Activated T-cell treated with anti-CD3 and anti-CD28 coated beads for 1 hour (primary cell): Measurements from ENCODE around the gene FUZ.
A peak's percentile ranks its signal among the peaks of the same experiment; 100 is the strongest.

Source experiments
- DNase-seq: peaks from one replicate; pipeline ENCODE4 v3.0.0-alpha.2; 2020; ENCODE audit warnings: low read depth

Gene FUZ

DNA sequence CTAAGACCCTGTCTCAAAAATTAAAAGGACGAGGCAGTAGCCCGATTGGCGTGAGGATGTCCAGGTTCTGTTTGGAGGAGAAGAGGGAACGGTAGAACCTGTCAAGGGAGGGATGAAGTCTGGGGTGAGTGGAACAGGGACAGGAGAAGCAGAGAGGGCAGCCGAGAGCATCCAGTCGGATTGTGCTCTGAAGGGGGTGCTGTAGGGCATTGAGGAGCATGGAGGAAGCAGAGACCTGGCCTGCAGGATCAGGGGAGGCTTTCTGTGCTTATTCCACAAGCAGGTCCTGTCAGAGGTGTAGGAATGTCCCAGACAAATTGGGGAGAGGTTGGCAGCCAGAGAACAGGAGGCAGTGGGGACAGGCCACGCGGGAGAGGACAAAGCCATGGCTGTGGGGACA, 32.2 kb downstream of the FUZ start:
- DNase-seq, result no peak

DNA sequence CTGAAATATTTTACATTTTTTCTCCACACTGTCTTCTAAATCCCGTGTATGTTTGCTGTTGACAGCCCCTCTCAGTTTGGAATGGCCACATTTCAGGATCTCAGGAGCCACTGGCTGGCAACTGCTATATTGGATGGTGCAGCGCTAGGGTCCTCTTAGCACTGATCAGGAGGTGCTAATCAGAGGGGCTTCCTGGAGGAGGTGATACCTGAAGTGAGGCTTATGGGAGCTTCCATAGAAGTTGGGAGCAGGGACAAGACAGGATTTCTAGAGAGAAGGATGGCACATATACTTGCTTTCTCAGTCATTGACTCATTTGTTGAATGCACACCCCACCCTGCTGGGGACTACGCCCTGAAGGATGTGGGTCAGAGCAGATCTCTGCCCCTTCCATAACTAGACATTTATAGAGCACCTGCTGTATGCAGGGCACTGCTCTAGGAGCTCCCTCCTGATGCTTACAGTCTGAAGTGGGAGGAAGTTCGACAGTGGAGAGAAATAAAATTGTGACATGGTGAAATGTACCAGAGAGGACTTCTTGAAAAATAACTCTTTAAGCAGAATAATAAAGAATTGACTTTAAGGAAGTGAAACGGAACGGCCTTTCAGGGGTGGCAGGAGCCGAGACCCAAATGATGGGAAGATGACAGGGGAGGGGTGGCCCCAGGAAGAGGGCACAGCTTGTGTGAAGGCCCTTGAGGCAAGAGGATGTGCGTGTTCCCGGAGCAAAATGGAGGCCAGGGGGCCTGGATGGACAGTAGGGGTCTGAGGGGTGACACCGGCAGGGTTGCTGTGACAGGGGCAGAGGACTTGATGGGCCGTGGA, 33.1 kb downstream of the FUZ start:
- no peak for DNase-seq

GRCh38 chr19:49776371-49776764, 36.7 kb downstream of the FUZ start:
- no peak for DNase-seq

DNA sequence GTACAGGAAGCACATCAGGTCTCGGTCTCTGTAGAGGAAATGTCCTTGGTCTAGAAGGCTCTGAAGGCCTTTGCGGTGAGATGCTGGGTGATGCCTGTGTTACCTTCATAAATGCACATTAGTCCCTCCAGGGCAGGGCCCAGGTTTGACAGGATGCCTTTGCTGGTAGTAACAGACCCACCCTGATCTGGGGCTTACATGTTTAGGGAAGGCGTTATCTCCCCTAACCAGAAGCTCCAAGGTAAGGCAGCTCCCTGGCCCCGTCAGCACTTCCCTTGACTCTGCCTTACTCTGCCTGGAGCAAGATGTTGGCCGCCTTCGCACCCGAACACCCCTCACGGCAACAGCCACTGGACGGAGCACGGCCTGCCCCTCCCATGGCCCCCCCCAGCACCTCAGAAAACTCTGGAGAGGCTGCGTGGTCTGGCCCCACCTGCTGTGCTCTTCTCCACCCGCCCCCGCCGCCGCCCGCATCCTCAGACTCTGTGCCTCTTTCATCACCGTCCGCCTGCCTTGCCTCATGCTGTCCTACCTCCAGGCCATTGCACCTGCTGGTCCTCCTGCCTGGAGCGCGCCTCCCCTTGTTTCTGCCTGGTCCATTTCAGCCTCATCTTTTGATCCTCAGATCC, 37.2 kb downstream of the FUZ start:
- no peak for DNase-seq

DNA sequence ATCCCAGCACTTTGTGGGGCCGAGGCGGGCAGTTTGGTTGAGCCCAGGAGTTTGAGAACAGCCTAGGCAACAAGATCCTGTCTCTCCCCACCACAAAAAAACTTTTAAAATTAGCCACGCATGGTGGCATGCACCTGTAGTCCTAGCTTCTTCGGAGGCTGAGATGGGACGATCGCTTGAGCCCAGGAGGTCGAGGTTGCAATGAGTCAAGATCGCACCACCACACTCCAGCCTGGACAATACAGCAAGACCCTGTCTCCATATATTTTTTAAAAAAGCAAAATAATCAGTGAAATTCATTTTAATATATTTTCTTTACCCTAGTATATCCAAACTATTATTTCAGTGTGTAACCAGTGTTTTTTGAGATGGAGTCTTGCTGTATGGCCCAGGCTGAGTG, 38.1 kb downstream of the FUZ start:
- DNase-seq, result no peak

DNA sequence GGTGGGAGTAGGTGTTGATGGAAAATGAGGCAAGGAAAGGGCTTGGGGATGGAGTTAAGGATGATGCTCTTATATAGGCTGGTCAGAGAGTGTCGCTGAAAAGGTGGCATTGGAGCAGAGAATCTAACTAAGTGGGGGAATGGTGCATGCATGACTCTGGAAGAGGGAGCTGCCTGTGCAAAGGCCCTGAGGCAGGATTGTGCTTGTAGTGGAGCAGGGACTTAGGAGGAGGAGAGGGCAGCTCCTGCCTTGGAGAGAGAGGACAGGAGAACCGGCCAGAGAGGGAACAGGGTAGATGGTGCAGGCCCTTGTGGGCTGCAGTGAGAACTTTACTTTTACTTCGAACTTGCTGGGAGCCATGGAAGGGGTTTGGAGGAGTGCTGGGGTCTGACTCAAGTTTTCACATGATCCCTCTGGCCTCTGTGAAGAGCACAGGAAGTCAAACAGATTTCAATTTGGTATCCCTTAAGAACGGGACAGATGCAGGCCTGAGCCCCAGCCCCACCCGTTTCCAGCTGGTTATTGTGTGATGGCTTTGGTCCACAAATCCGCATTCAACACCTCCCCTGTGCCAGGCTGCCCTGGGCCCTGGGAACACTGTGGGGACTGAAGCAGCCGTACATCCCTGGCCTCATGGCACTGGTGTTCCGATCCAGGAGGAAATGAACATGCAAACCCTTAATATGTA, 39.3 kb downstream of the FUZ start:
- no peak for DNase-seq

DNA sequence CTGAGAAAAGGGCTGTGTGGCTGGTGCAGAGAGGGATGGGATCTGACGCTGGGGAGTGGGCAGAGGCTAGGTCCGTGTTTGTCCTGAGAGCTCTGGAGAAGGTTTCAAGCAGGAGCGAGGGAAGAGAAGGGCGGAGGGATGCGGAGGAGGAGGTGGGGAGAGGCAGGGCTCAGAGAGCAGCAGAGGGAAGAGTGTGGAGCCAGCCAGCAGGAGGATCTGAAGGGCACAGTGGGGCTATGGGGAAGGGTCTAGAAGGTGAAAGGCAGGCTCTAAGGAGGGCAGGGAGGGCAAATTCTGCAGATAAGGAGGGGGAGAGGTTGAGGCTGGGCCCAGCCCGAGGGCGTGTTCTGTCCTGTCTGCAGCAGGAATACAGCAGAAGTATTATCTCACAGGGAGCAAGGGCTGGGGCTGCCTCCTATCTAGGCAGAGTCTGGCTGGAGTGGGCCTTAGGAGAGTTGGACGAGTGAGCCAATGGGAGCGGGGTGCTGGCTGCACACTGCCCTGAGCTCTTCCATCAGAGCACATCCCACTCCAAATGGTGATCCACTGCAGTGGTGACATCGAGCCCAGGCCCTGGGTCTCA, 40.2 kb downstream of the FUZ start:
- DNase-seq, result no peak

GRCh38 chr19:49771674-49772139, 41.4 kb downstream of the FUZ start:
- DNase-seq, result no peak

DNA sequence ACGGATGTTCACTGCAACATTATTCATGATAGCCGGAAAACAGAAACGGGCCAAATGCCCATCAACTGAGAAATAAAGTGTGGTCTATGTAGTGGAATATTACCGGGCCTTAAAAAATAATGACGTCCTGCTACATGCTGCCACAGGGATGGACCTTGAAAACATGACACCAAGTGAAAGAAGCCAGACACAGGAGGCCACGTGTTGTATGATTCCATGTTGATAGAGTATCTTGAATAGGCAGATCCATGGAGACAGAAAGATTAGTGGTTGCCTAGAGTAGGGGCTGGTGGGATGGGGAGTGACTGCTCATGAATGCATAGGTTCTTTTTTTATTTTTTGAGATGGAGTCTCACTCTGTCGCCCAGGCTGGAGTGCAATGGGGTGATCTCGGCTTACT, 42.6 kb downstream of the FUZ start:
- DNase-seq, result no peak

DNA sequence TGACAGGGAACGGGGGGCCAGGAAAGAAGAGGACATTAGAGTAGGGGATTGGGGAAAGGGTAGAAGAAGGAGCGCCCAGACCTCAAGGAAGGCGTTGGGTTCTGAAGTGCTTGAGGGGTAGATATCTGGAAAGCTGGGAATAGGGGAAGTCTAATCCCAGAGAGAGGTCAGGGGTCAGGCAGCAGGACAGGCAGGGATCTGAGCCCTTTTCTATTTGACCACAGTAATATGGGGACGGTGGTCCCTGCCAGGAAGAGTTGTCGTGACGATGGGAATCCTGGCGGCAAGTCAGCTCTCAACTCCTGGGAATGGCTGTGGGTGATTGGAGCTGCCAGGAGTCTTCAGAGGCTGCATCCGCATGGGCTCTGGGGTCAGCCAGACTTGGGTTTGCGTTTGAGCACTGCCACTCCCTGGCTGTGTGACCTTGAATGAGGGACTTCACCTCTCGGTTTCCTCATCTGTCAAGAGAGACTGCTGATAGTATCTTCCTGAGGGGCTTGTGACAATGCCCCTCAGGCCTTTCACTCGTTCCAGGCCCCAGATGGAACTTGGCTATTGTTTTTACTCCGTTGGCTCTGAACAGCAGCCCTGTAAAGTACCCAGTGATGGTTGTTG, 45.0 kb downstream of the FUZ start:
- DNase-seq, result no peak

DNA sequence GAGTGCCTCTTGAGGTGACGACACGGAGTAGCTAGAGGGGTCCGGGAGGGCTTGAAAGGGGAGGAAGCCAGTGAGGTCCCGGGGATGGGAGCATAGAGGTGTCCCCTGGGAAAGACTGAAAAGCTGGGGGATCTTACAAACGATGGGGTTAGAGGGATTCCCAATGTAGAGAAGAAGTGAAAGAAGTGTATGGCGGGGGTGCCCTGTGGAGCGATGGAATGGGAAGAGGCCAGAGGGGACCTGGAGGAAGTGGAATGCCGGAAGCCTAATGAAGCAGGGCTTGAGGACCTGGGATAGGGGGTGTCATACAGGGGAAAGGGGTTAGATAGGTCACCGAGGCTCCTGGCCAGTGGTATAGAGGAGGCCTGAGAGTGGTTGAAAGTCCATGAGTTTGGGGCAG, 45.7 kb downstream of the FUZ start:
- no peak for DNase-seq

- no peak for DNase-seq
Observed at GRCh38 chr19:49766930-49767299, 46.2 kb downstream of the FUZ start, which contains the start of gene AP2A1. TSS of gene AP2A1 (plus strand) at chr19:49767001. CDS start at chr19:49767134, 133 bp downstream.

DNA sequence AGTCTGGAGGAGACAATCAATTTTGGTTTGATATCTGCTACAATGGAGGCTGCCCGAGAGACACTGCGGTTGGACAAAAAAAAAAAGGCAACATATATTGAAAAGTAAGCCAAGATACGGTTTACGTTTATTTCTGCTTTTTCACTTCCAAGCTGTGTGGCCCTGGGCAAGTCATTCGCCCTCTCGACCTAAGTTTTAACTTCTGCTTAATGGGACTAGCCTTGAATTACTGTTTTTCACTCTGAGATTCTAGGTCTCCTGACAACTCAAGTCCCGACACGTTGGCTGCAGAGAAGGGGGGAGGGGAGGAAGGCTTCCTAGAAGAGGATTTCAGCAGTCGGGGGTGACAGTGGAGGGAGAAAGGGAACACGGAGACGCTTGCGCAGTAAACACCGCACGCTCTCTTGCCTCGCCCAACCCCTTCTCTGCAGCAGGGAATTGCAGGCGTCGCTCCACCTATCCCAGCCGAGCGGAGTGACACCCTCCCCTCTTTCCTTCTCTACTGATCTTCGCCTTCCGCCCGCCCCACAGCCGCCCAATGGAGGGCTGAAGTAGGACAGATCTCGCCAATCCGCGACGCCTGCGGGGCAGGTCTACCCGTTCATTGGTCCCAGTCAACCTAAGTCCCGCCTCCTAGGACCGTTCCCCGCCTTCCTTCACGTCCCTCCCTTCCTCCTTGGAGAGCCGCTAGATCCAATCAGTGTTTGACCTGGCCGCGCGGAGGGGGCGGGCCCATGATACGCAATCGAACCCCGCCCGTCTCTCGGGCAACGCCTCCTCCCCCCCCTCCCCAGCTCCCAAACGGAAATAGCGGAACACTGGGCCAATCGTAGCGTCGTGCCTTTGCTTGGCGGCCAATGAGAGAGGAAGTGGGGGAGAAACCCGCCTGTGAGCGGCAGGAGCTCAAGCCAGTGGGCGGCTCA, 46.8 kb downstream of the FUZ start:
- peak; percentile 97 for DNase-seq

- no peak for DNase-seq
Observed at GRCh38 chr19:49764341-49764740, 48.8 kb downstream of the FUZ start.

- DNase-seq, result no peak
Observed at GRCh38 chr19:49763230-49763629, 49.9 kb downstream of the FUZ start, which contains the start of gene TSKS. TSS of gene TSKS (minus strand) at chr19:49763306. CDS start at chr19:49763247, 59 bp downstream.

GRCh38 chr19:49761625-49762311, 51.3 kb downstream of the FUZ start:
- no peak for DNase-seq

DNA sequence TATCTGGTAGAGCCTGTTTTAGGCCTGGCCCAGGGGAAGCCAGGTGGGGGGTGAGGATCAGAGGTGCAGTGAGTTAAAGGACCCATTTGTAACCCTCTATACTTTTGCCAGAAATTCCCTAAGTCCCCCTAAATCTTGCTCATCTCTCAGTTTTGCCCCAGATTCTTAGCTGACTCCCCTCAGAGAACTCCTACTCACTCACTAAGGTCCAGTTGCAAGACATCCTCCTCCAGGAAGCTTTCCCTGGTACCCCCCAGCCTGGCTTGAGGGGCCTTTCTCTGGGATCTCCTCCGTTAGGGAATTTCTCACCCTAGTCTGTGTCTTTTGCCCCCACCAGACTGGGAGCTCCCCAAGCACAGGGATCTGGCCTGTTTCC, 51.9 kb downstream of the FUZ start:
- no peak for DNase-seq

DNA sequence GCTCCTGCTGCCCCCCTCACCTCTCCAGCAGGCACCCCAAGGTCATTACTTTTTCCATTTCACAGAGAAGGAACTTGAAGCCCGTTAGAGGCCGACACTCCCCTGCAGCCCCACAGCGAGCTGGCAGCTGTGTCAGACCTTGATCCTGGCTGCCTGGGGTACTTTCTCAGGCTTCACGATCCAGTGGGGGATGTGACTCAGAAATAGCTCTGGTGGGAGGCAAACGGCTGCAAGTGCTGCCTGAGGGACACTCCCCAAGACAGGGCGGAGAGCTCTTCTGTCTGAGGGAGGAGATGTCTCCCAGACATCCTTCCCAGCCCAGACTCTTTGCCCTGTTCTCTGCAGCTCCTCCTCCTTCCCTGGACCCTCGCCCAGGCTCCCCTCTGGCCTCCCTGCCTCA, 54.8 kb downstream of the FUZ start:
- DNase-seq, result no peak
